Measurements from ENCODE around the gene ZNF641.
"Not testable (repeated sequence)": the region's sequence is repeated elsewhere in the genome, so short reads cannot be mapped to it uniquely, and the experiment has no call there.

Gene ZNF641

DNA sequence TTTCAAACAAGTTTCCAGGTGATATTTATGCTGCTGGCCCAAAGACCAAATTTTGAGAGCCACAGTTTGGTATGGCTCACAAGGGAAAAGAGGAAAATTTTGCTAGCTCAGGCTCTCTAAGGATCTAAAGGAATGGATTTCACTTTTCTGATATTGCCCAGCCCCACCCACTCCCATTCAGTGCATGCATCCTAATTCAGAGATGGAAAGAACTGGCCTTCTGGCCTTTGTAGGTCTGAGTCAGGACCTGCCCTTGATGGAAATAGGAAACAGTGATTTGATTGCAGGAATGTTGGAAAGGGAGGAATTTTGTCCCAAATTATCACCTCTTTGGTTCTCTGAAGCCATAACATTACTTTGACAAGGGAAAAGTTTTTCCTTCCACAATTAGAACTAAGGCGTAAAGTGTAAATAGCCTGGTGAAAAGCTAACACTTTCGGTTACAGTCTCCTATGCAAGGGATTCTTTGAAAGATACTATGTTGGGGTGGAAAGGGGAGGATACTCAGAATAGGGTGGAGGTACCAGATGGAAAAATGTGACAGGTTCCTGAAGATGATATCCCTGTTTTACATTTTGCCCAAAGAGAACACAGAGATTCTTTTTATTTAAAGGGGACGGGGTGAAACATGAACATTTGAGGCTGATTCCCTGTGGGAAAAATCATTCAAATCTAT, 11.1 kb downstream of the ZNF641 start:
- no peak for DNase-seq
- in situ Hi-C loops (cut with MboI; ENCODE audit: low pct_unique_long_range_greater_than_20kb, low sequenced_read_pairs), result no loop called here

DNA sequence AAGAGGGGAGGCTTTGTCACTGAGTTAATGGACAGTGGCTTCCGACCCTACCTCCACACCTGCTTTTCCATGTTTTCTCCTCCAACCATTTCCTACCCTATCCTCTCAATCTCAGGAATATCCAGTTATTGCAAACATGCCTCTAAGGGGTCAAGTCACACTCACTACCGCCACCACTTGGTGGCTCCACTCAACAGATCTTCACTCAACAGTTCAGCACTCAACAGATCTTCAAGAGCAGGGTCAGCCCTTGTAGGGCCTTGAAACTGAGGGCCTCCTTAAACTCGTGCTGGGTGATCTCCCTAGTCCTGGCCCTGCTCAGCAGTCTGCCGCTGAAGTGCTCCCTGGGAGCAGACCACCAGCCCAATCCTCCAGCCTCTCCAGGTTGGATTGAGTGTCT, 14.2 kb downstream of the ZNF641 start:
- no peak for DNase-seq
- in situ Hi-C loops (cut with MboI; ENCODE audit: low pct_unique_long_range_greater_than_20kb, low sequenced_read_pairs), result no loop called here

DNA sequence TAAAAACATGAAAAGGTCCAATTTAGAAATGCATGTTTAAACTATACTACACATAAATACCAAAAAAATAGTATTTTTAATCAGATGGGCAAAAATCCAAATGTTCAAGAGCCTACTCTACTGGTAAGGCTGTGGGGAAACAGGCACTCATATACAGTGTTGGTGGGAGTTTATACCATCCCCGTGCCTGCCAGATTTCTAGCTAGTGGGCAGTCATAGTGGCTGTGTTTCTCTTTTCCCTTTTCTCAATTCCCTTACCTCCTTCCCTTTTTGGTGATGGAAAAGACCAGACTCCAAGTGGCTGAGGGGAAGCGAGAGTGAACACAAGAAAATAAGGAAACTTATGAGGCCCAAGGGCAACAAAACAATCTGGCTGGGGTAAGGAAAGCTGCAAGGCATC, 14.7 kb downstream of the ZNF641 start:
- no peak for DNase-seq
- in situ Hi-C loops (cut with MboI; ENCODE audit: low pct_unique_long_range_greater_than_20kb, low sequenced_read_pairs), result no loop called here

DNA sequence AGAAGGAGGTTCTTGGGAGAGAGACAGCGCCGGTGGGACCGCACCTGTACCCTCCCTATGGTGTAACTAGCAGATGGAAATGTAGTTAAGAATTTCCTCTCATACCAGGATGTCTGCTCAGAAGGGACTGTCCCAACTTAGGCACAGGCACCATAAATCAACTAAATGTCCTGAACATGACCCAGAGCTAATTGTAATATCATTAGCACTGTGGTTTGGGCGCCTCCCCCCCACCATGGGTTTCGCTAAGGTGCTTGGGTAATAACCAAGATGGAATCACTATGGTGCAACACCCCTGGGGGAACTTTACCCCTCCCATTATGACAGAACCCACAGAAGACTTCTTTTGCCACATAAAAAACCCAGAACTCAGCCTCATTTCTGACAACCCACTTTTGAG, 15.9 kb downstream of the ZNF641 start:
- in situ Hi-C loops (cut with MboI; ENCODE audit: low pct_unique_long_range_greater_than_20kb, low sequenced_read_pairs), result no loop called here
- DNase-seq, result no peak

DNA sequence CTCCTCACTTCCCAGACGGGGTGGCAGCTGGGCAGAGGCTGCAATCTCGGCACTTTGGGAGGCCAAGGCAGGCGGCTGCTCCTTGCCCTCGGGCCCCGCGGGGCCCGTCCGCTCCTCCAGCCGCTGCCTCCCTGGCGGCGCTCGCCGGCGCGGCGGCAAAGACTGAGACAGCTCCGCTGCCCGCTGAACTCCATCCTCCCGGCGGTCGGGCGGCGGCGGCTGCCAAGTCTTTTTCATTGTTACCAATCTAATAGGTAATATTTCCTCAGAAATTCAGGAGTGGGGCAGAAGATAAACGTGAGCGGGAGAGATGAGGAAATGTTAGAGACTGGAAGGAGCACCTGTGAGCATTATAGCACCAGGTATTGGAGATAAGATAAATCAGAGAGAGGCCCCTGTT, 17.0 kb downstream of the ZNF641 start:
- in situ Hi-C loops (cut with MboI; ENCODE audit: low pct_unique_long_range_greater_than_20kb, low sequenced_read_pairs); DNase-seq: not testable (repeated sequence)

DNA sequence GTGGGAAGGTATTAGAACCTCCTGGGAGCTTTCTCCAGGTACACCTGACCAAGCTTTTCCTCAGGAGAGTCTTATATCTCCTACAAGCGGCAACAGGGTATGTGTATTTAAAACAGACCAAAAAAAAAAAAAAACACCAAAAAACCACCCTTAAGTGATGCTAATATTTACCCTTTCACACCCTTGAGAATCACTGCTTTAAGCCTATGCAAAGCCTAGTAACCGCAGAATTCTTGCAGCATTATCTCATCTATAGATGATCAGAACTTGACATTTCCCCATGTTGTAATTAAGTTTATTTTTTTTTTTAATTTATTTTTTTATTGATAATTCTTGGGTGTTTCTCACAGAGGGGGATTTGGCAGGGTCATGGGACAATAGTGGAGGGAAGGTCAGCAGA, 19.3 kb downstream of the ZNF641 start:
- in situ Hi-C loops (cut with MboI; ENCODE audit: low pct_unique_long_range_greater_than_20kb, low sequenced_read_pairs), result no loop called here
- DNase-seq, result no peak

DNA sequence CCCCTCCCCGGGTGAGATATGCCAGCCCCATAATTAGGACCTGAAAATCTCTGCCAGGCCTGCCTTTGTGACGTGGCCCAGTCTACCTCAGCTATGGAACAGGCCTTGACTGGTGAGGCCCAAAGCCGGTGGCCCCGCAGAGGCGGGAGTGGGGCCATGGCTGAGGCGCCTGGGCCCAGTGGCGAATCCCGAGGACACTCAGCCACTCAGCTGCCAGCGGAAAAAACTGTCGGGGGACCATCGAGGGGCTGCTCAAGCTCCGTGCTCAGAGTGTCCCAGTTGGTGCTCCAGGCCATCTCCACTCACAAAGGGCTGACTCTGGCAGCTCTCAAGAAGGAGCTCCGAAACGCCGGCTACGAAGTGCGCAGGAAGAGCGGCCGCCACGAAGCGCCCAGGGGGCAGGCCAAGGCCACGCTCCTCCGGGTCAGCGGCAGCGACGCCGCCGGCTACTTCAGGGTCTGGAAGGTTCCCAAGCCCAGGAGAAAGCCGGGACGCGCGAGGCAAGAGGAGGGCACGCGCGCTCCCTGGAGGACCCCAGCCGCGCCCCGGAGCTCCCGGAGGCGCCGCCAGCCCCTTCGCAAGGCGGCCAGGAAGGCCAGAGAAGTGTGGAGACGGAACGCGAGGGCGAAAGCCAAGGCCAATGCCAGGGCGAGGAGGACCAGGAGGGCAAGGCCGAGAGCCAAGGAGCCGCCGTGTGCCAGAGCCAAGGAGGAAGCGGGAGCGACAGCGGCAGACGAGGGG, 21.4 kb downstream of the ZNF641 start:
- DNase-seq, result no peak
- in situ Hi-C loops (cut with MboI; ENCODE audit: low pct_unique_long_range_greater_than_20kb, low sequenced_read_pairs), result no loop called here

DNA sequence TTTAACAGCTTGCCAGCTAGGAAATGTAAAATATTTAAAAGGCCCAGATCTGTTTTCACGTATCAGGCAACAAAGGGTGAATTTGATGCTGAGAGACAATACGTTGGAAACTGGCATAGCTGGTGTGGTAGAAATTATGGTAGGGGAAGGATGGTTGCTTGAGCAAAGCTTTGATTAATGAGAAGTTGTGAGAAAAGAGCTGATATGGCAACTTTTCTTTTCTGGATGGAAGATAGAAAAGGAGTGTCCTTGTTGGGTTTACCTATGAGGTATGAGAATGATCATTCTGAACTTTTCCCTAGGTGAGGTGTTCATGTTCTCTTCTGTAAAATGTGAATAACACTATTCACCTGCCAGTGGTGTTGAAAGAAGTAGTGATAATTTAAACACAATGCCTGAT, 34.2 kb downstream of the ZNF641 start:
- in situ Hi-C loops (cut with MboI; ENCODE audit: low pct_unique_long_range_greater_than_20kb, low sequenced_read_pairs), result no loop called here
- DNase-seq, result no peak

DNA sequence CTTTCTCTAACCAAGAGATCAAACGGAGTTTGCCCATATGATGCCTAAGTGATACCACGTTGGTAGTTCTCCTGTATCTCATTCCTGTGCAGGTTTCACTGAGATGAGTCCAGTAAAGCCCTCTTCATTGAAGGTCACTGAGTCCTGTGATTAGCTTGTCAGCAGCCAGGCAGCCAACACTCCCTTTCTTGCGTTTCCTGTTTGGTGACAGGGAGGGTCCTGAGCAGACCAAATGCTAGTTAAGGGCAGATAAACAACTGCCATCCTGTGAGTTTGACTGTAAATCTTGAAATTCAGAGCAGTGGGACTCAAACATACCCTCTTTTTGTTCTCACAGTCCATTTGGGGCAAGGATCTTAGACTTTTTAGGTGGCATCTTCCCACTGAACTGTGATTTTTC, 39.4 kb downstream of the ZNF641 start:
- no peak for DNase-seq
- in situ Hi-C loops (cut with MboI; ENCODE audit: low pct_unique_long_range_greater_than_20kb, low sequenced_read_pairs), result no loop called here

DNA sequence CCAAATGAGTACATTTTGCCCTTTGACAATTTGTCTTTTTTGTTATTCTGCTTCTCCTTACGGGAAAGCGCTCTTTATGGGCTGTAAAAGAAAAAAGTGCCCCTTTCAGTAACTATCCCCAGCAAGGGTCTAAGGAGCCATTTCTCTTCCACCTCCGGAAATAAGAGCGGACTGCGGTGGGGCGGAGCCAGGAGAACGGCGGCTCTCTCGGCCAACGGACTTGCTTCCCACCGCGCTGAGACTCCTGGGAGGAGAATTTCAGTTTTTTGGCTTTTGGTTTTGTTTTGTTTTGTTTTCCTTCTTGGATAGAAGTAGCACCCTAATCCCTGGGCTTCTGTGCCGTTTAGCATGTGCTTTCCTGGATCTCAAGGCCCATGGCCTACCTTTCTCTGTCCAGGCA, 43.5 kb downstream of the ZNF641 start:
- no peak for DNase-seq
- in situ Hi-C loops (cut with MboI; ENCODE audit: low pct_unique_long_range_greater_than_20kb, low sequenced_read_pairs), result no loop called here

DNA sequence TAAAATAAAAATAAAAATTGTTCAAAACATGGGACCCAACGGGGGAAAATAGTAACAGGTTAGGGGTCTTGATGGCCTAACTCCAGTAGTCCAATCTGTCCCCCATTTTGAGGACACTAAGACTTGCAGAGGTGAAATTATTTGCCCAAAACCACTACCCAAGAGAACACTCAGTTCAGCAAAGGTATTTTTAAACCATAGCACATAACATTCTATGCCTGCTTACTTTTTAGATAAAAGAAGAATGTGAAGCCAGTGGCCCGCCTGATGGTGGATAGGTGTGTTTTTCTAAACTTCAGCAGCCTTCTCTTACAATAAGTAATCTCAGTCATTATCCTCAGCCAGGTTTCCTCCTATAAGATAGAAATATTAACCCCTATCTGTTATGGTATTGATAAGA, 45.5 kb downstream of the ZNF641 start:
- DNase-seq, result no peak
- in situ Hi-C loops (cut with MboI; ENCODE audit: low pct_unique_long_range_greater_than_20kb, low sequenced_read_pairs), result no loop called here

DNA sequence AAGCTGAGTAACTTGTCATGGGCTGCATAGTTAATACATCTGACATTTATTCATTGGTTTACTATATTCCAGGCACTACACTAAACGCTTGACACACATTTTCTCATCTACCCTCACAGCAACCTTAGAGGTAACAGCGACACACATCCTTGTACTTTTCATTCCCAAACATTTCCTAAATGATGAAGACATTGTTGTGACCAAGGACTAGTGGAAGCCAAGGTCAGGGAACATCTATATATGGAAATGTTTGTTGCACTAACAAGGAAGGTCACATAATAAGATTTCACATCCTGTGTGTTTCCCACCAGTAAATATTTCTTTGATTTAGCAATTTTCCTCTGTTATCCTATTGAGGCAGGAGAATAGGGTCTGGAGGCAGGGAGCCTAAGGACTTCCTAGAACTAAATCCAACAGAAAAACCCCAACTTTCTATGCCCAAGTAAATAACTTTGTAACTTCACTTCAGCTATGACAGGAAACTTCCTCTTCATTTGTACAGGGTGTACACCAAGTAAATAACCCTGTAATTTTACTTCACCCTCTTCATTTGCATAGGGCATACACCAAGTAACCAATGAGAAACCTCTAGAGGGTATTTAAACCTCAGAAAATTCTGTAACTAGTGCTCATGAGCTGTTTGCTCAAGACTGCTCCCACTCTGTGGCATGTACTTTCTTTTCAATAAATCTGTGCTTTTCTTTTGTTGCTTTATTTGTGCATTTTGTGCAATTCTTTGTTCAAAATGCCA, 48.4 kb downstream of the ZNF641 start:
- in situ Hi-C loops (cut with MboI; ENCODE audit: low pct_unique_long_range_greater_than_20kb, low sequenced_read_pairs), result no loop called here
- DNase-seq, result no peak

DNA sequence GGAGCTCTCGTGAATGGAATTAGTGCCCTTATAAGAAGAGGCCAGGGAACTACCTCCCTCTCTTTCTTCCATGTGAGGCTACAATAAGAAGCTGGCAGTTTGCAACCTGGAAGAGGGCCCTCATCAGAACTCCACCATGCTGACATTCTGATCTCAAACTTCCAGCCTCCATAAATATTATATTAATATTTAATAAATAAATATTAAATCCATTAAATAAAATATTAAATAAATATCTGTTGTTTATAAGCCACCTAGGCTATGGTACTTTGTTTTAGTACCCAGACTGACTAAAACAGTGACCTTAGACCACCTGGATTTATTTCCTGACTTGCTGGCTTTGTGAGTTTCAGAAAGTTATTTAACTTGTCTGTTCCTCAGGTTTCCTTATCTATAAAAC, 49.9 kb downstream of the ZNF641 start:
- in situ Hi-C loops (cut with MboI; ENCODE audit: low pct_unique_long_range_greater_than_20kb, low sequenced_read_pairs), result no loop called here
- no peak for DNase-seq

DNA sequence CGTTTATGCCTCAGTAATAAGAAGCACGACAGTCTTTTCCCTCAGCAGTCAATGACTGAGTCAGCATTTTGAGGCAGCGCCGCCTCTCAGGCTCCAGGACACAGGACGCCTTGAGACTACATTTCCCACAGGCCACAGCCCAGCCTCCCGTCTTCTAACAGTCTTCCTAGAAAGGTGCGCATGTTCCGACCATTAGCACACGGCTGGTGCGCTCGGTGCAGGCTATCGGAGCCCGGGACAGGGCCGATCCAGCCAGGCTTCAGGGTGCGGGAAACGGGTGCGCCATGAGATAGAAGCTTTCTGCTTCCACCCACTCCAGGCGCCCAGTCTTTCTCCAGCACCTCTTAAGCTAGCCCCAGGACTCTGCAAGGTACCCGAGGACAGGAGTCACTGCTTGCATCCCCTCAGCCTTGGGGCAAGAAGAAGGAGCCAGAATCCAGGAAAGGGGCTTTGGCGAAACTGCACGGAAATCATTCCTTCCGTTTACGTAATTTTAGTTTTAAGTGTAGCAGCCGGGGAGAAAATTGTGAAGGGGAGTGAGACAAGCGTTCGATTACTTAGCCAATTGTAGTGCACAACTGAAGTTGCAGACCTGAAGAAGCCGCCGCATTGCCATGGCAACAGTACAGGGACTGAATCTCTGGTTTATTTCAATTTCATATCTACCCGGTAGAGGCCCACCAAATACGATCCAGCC, 54.0 kb downstream of the ZNF641 start:
- no peak for DNase-seq
- in situ Hi-C loops (cut with MboI; ENCODE audit: low pct_unique_long_range_greater_than_20kb, low sequenced_read_pairs), result no loop called here

DNA sequence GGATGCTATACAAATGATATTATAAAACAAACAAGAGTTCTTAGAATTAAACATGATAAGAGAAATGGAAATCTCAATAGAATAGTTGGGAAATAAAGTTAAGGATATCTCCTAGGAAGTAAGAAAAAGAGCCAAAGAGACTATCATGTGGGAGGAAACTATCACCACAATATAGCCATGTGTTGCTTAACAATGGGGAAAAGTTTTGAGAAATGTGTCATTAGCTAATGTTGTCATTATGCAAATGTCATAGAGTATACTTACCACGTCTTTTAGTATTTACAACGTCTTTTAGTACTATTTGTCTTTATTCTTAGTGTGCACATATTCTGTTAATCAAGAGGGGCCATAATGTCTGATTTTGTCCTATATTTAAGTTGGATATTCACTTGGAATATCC, 58.7 kb downstream of the ZNF641 start:
- DNase-seq, result no peak
- in situ Hi-C loops (cut with MboI; ENCODE audit: low pct_unique_long_range_greater_than_20kb, low sequenced_read_pairs), result no loop called here

DNA sequence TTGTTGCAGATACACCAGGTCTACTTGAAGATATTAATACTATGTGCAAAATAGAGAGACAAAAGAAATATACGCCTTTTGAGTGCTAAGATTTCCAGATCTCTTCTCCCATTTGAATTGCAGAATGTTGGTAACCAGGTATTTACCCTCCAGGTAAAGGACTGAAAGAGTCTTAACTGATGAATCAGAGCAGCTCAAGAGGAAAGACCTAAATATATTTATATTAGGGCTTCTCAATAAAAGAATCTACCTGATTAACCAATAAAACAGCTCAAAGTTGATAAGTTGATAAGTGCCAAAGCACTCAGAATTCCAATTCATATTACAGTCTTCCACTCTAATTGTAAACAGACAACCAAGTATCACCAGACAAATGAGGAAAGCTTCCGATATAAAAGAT, 59.2 kb downstream of the ZNF641 start:
- DNase-seq, result no peak
- in situ Hi-C loops (cut with MboI; ENCODE audit: low pct_unique_long_range_greater_than_20kb, low sequenced_read_pairs), result no loop called here

DNA sequence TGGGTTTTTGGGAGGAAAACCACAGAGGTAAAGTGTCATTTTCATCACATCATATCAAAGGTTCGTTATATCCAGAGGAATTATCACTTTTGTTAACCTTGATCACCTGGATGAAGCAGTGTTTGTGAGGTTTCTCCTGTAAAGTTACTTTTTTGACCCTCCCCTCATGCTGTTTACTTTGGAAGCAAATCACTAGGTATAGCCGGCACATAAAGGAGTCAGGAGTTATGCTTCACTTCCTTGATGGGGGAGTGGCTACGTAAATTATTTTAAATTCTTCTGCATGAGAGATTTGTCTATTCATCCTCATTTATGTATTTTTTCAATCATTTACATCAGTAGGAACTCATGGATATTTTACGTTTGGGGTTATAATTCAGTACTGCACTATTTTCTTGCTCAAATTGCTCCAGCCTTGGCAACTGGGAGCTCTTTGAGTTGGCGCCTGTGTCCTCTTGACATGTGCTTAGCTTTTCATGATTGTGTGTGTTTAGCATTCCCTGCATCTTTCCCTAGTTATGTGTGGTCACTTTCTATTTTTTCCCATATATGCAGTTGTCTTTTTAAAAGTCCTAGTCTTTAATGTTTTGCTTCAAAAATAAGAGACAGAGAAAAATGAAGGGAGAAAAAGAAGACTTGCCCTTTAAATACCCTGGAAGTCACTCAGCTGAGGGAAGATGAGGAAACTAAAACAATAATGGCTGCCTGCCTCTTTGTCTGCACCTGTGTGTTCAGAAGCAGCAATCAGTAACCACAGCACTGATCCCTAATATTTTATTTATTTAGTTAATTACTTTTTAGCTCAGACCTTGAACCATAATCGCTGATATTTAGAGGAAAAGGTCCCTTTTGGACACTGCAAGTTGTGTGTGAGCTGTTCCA, 62.1 kb downstream of the ZNF641 start:
- in situ Hi-C loops (cut with MboI; ENCODE audit: low pct_unique_long_range_greater_than_20kb, low sequenced_read_pairs), result no loop called here
- no peak for DNase-seq
